Uterus (tissue), 2 donors: ENCODE data around the gene SEPTIN10.

Experiments used
- CTCF ChIP-seq, 4 experiments: fragments of 200-600 bp in 2 of 4; fragments of 450-650 bp in 2 of 4; sonication (generic) in 2 of 4; IDR thresholded peaks; one replicate each; pipeline ENCODE4 v1.5.1; 2016 to 2019; ENCODE audit warnings: antibody characterized with exemption in 4 of 4, mild to moderate bottlenecking in 2 of 4, moderate library complexity in 1 of 4
- POLR2A ChIP-seq, 2 donors: fragments of 450-650 bp; IDR thresholded peaks; one replicate each; pipeline ENCODE4 v1.6.1; 2016; ENCODE audit warnings: antibody characterized with exemption in 2 of 2, mild to moderate bottlenecking in 1 of 2, moderate library complexity in 1 of 2

- TF ChIP-seq CTCF (IDR thresholded peaks at IDR 0.05), result no peak
- no peak for TF ChIP-seq POLR2A (IDR thresholded peaks at IDR 0.05)
These were observed 71.4 kb downstream of the SEPTIN10 start for GRCh38 chr2:109542384-109542783.
